Inflammatory macrophage treated with lipopolysaccharide for 1 hour (primary cell): Measurements from ENCODE around the gene SMAD3.
"Not testable (repeated sequence)": the region's sequence is repeated elsewhere in the genome, so short reads cannot be mapped to it uniquely, and the experiment has no call there.

Experiments used
- DNase-seq, 2 donors: peaks; one replicate each; pipeline ENCODE4 v3.0.0-alpha.2; 2020 to 2022

The SMAD3 gene

GRCh38 chr15:67063689-67064606 is 1.5 kb upstream of the SMAD3 start:
- DNase-seq = no peak

DNA sequence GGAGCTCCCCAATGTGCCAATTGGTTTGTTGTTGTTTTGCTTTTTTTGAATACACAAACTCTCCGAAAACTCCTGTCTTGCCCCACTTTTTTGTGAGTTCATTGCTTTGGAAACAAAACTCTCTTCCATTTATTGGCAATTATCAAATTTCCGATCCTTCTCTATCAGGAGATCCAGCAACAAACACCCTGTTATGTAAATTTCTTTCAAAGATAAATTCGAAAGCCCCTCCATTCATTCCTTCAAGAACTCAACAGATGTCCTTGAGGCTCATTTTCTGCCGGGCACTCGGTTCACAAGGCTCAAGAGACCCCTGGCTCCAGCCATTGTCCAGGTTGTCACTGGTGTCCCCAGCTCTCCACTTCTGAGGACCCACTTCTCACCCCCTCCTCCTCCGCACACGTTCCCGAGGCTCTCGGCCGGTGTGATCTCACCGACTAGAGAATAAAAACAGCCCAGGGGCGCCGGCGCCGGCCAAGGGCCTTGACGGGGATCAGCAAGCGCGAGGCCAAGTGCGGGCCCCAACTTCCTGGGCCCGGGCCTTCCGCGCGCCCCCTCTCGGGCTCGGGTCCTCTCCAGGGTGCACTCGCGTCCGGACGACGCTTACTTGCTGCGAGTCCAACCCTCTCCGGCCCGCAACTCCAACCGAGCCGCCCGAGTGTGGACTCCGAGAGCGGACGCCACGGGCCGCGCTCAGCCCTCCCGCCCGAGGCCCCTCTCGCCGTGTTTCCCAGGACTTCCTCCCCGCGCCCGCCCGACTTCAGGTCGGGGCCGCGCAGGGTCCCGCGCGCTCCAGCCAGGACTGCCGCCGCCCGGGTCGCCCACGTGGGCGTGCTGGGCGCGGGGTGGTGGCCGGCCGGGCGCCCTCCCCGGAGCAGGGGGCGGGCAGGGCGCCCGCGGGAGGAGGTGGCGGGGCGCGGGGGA is 533 bp upstream of the SMAD3 start:
- peak; percentile 53 to 55 for DNase-seq

- DNase-seq = no peak
Observed at GRCh38 chr15:67066041-67066958, 898 bp downstream of the SMAD3 start.

- no peak for DNase-seq
Observed at GRCh38 chr15:67066959-67067853, 1.8 kb downstream of the SMAD3 start.

- no peak for DNase-seq
Observed at GRCh38 chr15:67067930-67068551, 2.6 kb downstream of the SMAD3 start.

DNA sequence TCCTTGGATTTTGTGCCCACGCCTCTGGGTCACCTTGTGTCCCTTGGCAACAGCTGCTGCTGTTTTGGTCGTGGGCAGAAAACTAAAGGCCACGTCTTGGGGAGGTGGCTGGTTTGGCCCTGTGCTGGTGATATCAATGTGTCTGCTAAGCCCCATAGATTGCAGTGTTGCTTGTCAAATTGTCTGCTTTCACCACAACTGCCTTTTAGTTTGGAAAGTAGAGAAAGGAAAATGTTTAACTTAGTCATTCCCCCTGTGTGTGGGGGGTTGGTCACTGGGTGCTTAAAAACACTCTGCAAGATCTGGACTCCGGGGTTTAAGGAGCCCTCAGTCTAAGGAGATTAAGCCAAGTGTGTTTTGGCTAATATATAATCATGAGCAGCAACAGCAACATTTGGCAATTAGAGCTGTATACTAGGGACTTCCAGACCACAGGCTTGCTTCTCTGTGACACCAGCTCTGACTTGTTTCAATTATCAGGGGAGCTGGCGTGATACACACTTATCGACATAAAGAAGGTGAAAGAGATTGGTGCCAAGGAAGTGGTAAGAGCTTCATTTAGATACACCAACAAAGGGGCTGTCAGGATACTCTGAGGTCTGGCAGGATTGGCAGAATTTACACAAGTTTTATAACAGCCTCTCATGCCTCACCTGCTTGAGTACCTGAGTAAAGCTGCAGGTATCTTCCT is 3.5 kb downstream of the SMAD3 start:
- no peak for DNase-seq

DNA sequence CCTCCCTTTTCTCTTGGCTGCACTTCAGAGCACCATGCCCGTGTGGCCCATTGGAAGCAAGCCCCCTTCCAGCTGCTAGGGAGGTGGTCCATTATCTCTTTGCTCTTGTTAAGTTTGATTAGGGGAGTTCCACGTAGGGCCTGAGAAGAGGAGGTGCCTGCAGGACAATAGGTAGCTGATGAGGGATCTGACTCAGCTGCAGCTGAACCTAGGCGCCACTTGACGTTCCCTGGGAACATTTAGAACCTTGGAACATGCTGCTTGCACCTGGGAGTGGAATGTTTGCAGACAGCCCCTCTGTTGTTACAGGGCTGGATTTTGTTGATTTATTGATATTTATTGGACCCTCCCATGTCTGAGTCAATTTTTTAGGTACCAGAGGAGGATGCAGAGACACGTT is 4.7 kb downstream of the SMAD3 start:
- DNase-seq = no peak

DNA sequence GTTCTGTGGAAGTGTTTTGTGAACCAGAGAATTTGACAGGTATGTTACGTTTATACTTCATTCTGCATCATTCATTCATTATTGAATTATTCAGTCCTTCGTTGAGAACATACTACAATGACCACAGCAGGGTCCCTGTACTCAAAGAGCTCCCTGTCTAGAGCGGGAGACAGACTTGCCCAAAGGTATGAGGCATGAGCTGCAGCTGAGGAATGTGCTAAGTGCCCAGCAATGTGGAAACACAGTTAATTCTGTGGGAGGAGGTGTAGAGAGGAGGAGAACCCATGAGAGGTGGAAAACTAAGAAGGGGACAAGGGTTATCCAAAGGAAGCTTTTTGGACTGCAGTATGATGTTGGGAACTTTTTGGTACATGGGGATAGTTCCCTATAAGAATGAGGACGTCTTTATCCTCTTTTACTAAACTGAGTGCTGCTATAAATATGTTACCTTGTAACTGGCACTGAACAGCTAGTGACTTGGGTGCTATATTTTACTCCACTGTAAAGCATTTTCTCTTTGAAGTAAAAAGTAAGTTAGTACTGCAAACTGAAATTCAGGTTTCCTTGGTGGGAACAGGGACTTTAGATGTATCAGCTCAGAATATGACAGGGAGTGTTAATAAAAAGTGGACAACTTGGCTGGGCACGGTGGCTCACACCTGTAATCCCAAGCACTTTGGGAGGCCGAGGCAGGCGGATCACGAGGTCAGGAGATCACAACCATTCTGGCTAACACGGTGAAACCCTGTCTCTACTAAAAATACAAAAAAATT is 5.7 kb downstream of the SMAD3 start:
- no peak for DNase-seq

DNA sequence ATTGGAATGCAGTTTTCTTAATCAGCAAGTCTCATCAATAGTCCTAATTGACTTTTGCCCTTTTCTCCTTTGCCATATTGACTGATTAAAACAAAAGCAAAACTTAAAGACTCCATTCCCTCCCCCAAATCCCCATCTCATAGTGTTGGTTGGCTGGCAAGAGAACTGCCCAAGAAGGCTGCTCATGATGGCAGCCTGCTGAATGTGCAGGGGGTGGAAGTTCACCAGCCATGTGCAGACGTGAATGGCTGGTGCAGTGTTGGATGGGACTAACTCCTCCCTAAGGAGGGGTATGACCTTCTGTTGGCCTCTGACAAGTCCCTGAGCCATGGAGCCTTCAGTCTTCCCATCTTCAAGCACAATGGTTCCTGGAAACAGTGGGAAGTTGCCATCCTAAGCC is 7.0 kb downstream of the SMAD3 start:
- no peak for DNase-seq

- no peak for DNase-seq
Observed at GRCh38 chr15:67072958-67073357, 7.6 kb downstream of the SMAD3 start.

DNA sequence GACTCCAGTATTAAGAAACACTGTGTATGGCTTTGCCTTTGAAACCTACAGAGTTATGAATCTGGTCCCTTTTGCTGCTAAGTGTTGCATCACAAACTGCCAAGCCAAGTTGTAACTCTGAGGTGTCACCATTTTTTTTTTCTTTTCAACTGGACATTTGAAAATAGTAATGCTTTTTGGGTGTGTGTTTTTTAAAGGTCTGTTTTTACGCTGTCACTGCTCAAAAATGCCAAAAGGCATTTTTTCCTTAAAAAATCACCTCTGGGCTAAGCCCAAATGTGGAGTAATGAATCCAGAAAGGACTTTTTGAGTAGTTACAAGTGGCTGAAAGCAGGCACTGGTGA is 9.5 kb downstream of the SMAD3 start:
- peak in 1 of 2 donors; percentile 15 for DNase-seq

DNA sequence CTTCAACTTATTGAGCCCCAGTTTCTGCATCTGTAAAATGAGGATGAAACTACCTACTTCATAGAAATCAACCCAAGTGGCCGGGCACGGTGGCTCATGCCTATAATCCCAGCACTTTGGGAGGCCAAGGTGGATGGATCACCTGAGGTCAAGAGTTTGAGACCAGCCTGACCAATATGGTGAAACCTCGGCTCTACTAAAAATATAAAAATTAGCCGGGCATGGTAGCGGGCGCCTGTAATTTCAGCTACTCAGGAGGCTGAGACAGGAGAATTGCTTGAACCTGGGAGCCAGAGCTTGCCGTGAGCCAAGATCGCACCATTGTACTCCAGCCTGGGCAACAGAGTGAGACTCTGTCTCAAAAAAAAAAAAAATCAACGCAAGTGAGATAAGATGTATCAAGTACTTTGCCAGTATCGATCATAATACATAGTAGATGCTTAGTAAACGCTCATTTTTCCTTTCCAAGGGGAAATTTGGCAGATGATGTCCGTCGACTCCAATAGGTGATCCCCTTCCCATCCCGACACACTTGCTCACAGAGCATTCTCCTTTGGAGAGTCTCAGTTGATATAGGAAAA is 10.2 kb downstream of the SMAD3 start:
- not testable (repeated sequence) for DNase-seq

DNA sequence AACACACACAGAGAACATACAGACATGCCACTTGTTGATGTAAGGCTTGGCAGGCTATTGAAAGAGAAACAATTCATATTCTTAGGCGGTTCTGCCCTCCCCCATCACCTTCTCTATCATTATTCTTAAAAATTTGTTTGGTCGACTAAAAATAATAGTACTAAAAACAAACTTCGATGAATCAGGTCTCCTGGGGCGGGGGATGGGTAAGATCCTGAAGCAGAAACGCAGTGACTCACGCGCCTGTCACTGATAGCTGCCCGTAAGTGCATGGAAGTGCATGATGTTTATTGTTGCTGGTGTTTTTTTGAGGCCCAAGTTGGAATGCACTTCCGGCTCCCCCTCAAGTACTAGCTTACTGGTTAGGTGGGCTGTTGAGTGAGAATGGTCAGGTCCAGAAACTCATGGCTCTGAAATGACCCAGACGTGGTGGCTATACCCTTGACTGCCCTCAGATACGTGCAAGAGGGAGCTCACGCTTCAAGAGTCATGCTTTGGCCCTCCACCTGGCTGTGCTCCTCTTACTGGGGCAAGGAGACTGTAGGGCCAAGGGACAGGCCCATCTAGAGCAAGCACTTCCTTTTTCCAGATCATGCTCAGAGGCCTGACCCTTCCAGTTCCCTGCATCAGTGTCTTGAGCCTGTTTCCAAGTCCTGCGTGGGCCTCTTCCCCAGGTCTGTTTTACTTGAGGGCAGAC is 10.9 kb downstream of the SMAD3 start:
- peak in 1 of 2 donors; percentile 26 for DNase-seq

GRCh38 chr15:67077641-67078215 is 12.3 kb downstream of the SMAD3 start:
- no peak for DNase-seq

- DNase-seq = no peak
Observed at GRCh38 chr15:67079361-67079760, 14.0 kb downstream of the SMAD3 start.

DNA sequence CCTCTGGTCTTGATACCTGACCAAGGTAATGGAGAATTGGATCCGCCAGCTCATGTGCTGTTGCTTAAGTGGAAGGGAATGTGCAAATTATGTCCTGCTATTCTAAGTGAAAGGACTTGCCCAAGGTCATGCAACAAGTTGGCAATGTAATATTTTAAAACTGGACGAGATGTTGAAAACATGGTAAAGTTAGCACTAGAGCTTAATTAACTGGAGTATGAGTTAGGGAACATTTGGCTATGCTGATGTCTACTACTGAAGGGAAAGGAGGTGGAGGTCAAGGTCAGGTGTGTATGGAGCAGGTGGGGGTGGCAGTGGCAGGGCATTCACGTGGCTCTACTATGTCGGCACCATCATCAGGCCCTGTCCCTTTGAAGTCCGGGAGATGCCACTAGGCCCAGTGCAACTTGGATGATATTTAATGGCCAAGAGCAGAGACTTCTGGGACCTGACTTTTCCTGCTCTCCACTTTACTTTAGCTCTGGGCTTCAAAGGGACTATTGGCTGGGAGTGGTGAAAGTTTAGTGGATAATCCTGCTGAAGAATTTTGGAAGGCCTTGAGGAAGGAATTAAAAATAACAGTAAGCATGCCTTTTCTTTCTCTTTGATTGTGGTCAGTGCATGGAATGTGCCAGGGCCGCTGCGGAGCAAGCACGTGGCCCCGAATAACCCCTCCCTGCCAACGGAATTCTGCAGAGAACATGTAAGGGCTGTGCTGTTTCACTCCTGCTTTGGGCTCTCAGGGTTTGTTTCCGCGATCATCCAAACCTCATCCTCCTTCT is 14.9 kb downstream of the SMAD3 start:
- no peak for DNase-seq

DNA sequence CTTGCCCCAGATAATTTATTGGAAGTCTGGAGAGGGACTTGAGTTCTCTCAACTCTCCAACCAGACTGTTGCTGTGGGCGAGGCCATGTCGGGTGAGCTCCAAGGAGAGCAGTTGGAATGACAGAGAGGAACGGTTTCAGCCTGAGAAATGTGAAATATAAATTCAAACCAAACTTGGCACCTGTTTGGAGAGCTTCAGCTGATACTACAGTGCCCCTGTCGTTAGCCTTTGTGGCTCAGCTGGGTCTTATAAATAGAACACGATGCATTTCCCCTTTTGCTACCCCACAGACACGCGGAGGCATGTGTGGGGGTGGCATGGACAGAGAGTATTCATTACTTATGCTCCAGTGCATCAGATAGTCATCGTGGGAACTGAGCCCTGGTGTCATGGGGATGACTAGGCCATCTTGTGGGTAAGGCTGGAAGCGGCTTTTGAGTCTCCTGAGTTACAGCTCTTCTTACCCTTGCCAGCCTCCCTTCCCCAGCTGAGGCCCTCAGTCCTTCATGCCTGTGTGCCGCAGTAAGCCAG is 15.6 kb downstream of the SMAD3 start:
- DNase-seq = peak; percentile 91 to 96
